Renal cortex interstitium (tissue), 11 donors: ENCODE data around the gene CDK5RAP2. TPM values are rescaled to one million over a fixed set of nuclear protein-coding genes. Genes with fewer than 3 reads are reported as not detected.
"Not testable (repeated sequence)": the region's sequence is repeated elsewhere in the genome, so short reads cannot be mapped to it uniquely, and the experiment has no call there.

Experiments
- DNase-seq, 11 donors: peaks; one replicate each; pipeline ENCODE4 v3.0.0-alpha.2; 2013; ENCODE audit warnings: low read depth in 9 of 11, low spot score in 4 of 11; ENCODE audit errors: extremely low read depth in 1 of 11
- polyA plus RNA-seq, 3 donors: library from polyadenylated mRNA; unstranded; fragments of 120-200 nt; gene quantifications; one replicate each; pipeline ENCODE4 v1.2.1, GENCODE V29; 2013; ENCODE audit not compliant: insufficient read length in 3 of 3

CDK5RAP2 gene
- polyA plus RNA-seq, 3 donors, result 57.9 to 66.9 (median 61.8) TPM

DNA sequence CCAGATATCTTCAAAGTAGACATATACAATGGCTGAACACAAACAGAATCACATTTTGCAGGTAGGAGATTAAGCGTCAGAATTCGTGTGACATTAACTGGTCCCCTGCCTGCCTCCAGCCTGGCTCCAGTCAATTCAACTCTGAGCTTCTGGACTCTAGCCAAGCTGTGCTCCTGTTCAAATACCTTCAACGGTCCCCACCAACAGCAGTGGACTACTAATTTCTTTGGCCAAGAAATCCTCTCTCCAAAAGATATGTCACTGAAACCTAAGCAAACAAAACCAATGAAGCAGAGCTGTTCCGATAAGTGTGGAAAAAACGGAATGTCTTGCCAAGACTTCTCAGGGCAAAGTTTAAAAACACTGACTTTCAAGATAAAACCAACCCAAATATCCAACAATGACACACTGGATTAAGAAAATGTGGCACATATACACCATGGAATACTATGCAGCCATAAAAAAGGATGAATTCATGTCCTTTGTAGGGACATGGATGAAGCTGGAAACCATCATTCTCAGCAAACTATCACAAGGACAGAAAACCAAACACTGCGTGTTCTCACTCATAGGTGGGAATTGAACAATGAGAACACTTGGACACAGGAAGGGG, 49.6 kb downstream of the CDK5RAP2 start:
- not testable (repeated sequence) for DNase-seq

DNA sequence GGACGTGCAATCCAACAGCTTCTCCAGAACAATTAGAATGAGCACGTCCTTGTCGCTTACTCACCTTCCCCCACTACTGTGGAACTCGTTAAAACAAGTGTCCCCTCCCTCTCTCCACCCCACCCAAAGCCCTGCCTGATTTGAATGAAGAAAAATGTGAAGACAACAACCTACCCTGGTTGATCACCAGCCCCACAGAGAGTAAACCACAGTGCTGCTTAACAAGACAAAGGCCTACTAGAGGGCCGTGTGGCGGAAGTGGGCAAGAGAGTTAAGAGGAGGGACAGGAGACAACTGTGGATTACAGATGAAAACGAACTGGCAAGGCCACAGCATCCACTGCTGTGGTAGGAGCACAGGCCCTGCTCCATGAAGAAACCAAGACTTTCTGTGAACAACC, 51.1 kb downstream of the CDK5RAP2 start:
- DNase-seq, result no peak

DNA sequence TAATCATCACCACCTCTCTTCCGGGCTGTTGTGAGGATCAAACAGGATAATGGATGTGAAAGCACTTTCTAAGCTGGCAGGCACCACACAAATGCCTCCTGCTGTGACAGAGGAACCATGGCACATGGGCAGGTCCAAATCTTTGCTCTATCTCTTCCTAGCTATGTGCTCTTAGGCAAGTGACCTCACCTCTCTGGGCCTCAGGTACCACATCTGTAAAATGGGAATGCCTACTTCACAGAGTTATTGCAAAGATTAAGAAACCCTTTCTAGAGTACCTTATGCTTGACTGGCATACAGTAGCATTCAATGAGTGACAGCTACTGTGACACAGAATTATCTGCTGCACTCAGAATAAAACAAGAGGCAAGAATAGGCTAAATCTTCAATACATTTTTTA, 51.6 kb downstream of the CDK5RAP2 start:
- no peak for DNase-seq

DNA sequence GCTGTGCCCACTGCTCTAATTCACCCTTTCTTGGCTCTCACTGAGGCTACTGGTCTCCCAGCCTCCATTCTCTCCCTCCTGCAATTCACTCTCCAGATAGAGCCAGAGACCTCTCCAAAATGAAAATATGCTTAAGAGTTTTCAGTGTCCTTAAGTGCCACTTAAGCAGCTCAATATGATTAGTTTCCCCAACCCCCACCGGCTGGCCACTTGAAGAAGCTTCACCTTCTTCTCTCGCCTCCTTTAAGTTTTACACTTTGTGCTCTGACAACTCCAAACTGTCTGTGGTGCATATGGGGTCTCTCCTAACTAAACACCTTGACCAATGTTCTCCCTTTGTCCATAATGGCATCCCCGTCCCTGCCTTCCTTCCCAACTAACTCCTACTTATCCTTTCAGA, 53.4 kb downstream of the CDK5RAP2 start:
- no peak for DNase-seq

DNA sequence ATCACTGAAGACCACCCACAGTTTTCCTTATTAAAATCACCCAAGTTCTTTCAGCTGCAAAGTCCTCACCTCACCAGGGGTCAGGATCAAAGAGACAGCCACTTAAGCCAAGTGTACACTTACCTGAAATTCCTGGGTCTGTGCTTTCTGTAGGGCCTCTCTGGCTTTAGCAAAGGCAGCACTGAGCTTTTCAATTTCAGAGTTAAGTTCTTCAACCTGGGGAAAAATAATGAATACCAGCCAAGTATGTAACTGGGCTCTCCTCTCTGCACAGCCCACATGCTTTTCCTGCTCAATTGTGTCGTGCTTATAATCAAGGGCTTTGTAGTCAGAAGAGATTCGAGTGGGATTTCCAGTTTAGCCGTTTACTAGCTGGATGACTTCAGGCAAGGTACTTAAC, 55.1 kb downstream of the CDK5RAP2 start:
- DNase-seq, result no peak

DNA sequence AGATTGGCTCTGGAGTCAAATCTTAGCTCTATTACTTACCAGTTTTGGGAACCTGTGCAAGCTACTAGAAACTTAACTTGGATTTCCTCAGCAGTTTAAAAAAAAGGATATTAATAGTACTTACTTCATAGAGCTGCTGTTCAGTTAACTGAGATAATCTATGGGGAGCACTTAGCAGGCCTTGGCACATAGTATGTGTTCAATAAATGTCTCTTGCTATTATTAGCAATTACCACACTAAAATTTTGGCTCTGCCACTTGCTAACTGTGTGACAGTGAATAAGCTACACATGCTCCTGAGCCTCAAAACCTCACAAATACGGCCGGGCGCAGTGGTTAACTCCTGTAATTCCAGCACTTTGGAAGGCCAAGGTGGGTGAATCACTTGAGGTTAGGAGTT, 55.9 kb downstream of the CDK5RAP2 start:
- DNase-seq, result no peak

- DNase-seq, result no peak
Observed at GRCh38 chr9:120522558-120522957, 57.4 kb downstream of the CDK5RAP2 start.

DNA sequence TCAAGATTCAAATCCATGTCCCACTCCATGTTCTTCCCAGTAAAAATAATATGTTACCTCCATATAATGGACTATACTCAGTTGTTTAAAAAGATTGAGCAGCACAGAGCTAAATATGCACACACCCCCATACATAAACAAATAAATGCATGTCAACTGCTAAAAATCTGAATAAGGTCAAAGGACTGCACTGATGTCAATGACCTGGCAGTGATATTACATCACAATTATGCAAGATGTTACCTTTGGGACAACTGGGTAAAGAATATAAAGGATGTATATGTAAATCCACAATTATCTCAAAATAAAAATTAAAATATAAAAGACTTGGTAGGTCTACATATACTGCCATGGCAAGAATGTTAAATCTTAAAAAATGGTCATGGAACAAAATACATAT, 57.9 kb downstream of the CDK5RAP2 start:
- DNase-seq, result no peak

- no peak for DNase-seq
Observed at GRCh38 chr9:120521101-120521500, 58.9 kb downstream of the CDK5RAP2 start.

- DNase-seq, result not testable (repeated sequence)
Observed at GRCh38 chr9:120515996-120516395, 64.0 kb downstream of the CDK5RAP2 start.

- not testable (repeated sequence) for DNase-seq
Observed at GRCh38 chr9:120515481-120515880, 64.5 kb downstream of the CDK5RAP2 start.

GRCh38 chr9:120514405-120514804, 65.6 kb downstream of the CDK5RAP2 start:
- DNase-seq, result no peak

DNA sequence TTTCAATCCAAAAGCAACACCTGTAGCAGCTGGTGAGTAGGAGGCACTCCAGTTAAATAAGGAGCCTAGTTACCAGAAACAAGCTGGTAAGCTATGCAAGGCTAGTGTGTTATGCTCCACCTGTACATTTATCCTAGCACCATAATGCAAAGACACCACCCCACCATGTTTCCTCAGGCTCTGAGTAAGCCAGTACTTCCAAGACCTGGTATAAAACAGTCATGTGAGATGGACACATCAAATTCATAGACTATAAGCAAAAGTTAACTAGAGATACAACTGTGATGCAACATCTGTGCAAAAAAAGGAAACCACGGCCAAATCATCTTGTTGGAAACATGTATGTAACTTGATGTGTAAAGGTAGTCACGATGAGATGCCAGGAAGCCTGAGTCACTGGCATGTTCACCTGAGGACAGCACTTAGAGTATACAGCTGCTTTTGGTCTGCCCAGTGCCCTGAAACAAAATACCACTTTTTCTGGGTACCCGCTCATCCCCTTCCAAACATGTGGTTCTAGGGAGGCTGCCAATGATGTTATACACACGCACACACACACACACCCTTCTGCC, 66.1 kb downstream of the CDK5RAP2 start:
- DNase-seq, result no peak

- DNase-seq, result no peak
Observed at GRCh38 chr9:120510816-120511215, 69.2 kb downstream of the CDK5RAP2 start.

DNA sequence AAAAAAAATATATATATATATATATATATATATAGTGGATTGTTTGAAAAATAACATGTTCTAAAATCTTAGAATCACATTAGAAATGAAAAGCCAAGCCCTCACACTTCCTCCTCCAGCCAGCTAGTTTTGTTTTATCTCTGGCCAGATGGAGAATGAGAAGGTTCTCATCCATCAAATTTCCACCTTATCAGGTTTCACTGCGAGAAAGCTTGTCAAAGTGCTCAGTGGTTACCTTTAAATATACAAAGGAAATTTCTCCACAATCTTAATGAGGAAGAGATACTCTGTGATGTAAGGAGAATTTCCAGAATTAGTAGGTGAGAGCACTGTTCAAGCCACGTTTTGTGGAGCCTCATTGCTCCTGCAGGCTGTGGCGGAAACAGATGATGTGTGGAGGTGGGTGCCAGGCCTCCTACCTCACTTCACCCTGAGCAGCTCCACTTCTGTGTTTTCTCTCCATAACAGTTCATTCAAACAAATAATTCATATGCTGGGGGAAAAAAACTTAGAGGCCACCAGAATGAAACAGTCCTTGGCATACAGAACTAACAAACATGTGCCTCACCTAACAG, 71.9 kb downstream of the CDK5RAP2 start:
- DNase-seq, result no peak

DNA sequence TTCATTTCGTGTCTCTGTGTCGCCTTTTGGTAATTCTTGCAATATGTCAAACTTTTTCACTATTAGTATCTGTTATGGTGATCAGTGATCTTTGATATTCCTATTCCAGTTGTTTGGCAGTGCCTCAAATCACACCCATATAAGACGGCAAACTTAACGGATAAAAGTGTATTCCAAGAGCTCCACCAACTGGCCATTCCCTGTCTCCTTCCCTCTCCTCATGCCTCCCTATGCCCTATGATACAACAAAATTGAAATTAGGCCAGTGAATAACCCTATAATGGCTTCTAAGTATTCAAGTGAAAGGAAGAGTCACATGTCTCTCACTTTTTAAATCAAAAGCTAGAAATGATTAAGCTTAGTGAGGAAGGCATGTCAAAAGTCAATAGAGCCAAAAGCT, 74.8 kb downstream of the CDK5RAP2 start:
- no peak for DNase-seq

DNA sequence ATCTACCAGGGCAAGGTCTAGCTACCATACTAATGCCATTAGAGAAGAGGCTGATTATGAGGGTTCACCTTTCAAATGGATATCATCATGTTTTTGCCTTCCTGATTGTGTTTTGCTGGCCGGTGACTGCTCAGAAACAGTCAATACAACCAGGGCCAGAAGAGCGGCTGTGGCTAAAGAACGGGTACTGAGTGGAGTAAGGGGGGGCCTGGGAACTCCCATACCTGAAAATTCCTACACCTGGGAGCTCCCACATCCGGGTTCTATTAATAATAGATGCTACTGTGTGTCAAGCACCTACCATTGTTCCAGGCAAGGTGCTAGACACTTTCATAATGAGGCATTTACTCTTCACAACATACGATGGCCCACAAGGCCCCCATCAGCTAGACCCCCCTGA, 79.2 kb downstream of the CDK5RAP2 start:
- DNase-seq, result no peak

GRCh38 chr9:120497865-120498264, 82.1 kb downstream of the CDK5RAP2 start:
- DNase-seq, result not testable (repeated sequence)

- not testable (repeated sequence) for DNase-seq
Observed at GRCh38 chr9:120496438-120496837, 83.5 kb downstream of the CDK5RAP2 start.

GRCh38 chr9:120490888-120491595, 88.9 kb downstream of the CDK5RAP2 start:
- DNase-seq, result no peak
